HG02885 (cell line): ENCODE data around the gene NSG1.
"Not testable (repeated sequence)": the region's sequence is repeated elsewhere in the genome, so short reads cannot be mapped to it uniquely, and the experiment has no call there.

ENCODE experiments used
- ATAC-seq: cut with Tn5 transposase; IDR thresholded peaks from one replicate; pipeline ENCODE4 v1.9.1; 2021; ENCODE audit warnings: mild to moderate bottlenecking; ENCODE audit not compliant: unreplicated experiment, poor library complexity

Gene NSG1

DNA sequence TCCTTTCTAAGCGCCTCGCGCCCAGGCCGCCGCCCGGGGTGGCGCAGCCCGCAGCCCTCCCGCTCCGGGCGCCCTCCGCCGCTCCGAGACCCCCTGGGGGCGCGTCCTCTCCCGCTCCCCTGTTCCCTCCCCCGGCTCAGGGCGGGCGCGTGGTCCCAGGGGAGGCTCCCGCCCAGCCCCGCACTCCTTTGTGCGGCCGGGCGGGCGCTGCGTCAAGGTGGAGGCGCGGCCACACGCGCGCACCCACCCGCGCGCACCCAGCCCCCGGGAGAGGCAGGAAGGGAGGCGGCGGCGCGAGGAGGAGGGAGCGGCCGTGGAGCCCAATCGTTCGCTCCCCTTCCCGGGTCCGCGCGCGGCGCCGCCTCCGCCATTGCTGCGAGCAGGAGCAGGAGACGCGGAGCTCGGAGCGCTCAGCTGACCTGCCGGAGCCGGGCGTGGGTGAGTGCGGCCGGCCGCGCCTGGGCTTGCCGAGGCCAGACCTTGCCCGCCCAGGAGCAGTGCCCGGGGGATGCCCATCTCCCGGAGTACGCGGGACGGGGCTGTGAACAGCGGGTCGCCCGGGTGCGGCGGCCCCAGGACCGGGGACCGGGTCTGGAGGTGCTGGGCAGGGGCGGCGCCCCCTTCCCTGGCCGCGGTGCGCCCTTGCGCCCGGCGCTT lies at the start of gene NSG1:
Gene NSG1, plus strand, starts transcription at position 367 of the 657 bp plus-strand sequence. CDS start 528 bp downstream, outside the sequence.
- ATAC-seq, result no peak

DNA sequence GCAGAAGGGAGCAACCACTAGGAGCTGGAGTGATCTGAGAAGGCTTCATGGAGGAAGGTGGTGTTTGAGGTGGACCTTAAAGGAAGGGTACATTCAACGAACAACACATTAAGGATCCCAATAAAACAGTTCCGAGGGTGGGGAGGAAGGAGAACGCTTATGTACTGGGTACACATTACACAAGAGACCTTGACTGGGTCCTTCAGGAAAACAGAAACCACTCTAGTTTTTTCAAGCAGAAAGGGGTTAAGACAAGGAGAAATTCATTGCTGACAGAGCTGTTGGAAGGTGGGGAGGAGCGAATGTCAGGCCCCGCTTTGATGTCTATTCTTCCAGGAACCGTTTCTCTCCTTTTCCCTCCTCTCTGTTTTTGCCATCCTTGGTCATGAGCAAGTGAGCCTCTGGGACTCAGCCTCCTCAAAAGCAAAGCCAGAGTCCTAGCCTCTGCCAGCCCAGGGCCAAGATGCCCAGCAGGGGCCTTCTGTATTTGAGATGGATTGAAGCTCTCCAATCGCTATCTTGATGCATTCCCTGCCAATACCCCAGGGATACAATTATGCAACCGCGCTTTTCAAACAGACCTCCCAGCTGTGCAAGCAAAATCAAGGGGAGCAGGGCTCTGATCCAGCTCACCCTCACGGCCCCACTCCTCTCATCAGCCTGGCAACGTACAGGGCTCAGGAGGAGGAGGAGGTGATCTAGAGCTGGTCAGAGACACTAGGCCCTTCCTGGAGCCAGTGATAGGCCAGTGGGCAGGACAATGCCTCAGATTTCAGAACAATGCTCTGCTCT lies 48.5 kb upstream of the NSG1 start:
- ATAC-seq, result no peak

DNA sequence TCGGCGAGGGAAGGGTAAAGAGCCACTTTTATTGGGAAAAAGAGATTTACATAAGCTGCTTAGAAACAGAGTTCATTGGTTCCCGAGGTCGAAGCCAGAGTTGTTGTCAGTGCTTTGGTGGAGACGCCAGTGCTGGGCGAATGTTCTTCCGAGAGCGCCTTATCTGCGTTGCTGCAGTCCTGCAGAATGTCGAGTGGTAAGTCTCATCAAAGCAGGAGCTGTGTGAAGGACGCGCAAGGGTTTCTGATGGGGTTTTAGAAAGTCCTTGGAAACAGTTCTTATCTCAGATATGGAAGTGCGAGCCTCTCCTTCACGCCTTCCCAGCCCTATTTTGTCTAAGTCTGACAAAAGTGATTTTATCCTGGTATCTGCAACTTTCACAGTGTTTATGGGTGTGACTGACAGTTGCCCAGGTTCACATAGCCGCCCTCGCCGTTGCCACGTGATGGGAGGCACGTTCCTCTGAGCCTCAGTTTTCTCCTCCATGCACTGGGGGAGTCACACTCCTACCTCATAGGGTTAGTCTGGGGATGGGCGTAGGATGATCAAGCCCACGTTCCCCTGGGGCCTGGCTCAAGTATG lies 47.3 kb upstream of the NSG1 start:
- ATAC-seq, result no peak

GRCh38 chr4:4341861-4342650 lies 44.8 kb upstream of the NSG1 start:
- no peak for ATAC-seq

DNA sequence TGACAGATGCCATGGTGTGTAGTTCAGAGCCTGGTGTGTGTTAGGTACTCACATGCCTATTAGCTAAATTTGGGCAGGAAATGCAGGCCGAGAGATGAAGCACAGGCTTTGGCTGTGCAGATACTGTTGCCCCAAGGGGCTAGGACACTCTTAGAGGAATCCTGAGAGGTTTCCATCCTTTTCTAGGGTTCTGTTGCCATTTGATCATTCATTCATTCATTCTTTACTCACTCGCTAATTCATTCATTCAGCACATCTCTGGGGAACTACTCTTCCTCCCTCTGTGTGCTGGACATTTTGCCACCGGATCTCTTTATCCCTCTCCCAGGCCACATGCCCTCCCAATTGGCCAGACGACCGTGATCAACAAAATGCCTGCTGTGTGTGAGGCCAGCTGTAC lies 43.9 kb upstream of the NSG1 start:
- ATAC-seq, result no peak

DNA sequence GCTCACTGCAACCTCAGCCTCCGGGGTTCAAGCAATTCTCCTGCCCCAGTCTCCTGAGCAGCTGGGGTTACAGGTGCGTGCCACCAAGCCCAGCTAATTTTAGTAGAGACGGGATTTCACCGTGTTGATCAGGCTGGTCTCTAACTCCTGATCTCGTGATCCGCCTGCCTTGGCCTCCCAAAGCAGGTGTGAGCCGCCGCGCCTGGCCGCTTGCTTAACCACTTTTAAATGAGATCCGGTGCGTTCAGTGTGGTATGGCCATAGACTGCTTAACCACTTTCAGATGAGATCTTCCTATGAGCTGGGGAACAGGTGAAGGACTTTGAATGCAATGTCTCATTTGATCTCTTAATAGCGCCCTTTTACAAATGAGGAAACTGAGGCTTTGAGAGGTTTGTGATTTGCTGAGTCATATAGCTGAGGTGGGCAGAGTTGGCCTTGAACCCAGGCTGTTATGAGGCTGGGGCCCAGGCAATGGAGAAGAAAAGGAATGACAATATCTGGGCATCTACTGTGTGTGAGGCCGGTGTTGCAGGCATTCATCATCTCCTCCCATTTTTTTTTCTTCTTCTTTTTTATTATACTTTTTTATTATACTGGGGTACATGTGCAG lies 41.9 kb upstream of the NSG1 start:
- peak; percentile 93 for ATAC-seq

DNA sequence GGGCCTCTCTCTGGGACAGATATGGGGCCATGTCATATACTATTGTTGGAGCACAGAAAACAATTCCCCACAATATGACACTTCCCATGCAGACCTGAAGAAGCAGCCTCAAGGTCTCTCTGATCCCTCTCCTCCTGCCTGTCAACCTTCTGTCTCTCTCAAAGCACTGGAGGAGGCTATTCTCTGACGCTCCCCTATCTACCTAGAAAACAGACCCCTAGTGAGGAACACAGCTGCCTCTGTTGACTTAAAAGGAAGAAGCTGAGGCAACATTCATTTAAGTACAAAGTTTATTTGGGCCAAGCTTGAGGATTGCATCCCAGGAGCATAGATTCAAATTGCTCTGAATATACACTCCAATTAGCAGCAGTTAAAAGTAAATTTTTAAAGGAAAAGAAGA lies 39.3 kb upstream of the NSG1 start:
- no peak for ATAC-seq

DNA sequence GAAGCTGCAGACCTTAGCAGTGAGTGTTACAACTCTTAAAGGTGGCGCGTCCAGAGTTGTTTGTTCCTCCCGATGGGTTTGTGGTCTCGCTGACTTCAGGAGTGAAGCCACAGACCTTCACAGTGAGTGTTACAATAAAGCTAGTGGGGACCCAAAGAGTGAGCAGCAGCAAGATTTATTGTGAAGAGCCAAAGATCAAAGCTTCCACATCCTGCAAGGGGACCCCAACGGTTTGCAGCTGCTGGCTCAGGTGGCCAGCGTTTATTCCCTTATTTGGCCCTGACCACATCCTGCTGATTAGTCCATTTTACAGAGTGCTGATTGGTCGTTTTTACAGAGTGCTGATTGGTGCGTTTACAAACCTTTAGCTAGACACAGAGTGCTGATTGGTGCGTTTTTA lies 38.3 kb upstream of the NSG1 start:
- ATAC-seq, result not testable (repeated sequence)

DNA sequence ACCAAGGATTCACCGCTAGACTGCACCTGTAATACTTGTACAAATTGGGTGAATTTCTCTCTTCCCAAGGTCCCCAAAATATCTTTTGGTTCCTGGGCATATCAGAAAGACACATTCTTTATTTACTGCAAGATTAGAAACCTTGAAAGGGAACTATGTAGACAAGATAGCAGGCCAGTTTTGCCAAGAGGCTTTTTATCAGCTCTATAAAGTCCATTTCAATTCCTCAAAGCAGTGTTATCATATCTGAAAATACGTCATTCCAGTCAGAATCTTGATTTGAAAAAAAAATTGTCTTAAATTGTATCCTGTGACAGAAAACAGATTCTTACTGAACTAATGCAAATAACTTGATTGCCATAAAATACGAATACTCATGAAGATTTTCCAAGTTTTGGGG lies 37.0 kb upstream of the NSG1 start:
- no peak for ATAC-seq

- ATAC-seq, result no peak
These were observed 36.0 kb upstream of the NSG1 start for GRCh38 chr4:4350909-4351308.

DNA sequence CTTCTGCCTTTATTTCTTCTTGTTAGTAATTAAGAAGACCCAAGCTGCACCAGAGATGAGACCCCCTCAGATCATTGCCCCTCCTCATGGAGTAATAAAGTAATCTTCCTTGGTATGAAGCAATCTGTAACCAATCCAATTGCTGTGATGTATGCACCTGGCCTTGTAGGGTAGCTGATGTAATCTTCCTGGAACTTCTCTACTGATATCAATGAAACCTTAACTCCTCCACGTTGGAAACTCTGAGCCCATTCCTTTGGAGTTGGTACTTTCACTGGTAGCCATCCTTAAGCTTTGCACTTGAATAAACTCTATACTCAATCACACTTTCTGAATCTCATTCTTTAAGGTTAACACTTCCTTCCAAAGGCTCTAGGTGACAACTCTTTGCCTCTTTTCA lies 31.6 kb upstream of the NSG1 start:
- ATAC-seq, result no peak

GRCh38 chr4:4356106-4357041 lies 30.5 kb upstream of the NSG1 start:
- no peak for ATAC-seq

DNA sequence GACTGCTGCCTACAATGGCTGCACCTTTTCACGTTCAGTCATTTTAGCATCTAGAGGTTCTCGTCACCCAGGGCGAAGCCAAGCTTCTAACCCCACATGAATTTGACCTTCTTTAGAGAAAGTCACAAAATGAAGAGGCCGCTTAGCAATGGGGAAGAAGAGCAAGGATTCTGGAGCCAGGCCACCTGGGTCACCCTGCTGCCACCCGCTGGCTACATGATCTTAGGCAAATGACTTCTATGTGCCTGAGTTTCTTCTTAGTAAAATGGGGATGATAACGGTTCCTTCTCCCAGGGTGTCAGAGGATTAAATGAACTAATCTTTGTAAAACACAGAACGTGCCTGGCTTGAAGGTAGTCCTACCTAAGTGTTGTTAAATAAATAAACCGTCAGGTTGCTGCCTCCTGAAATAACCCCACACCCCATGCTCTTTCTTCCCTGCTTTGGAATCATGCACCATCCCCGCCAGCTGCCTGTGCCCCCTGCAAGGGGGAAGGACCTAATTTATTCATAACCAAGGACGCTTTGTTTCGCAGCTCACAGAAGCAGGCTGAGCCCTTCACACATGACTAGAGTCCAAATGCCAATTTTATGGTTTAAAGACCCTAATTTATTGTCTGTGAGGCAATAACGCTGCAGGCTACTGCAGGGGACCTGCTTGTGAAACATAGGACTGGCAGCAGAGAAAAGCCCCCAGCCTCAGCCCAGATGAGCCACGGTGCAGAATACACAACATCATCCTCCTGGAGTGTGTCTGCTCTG lies 28.6 kb upstream of the NSG1 start:
- ATAC-seq, result no peak

DNA sequence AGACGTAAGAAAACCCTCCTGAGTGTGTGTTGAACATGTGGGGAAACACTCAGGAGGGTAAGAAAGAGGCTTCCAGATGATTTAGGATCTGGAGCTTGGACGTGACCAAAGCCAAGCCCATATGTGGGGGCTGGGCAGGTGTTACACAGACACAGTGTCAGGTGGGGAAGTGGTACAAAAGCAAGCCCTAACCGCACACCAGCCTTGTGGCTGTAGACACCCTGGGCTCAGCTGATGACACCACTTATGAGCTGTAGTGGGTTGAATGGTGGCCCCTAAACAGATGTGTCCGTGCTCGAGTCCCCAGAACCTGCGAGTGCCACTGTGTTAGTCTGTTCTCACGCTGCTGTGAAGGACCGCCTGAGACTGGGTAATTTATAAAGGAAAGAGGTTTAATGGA lies 25.0 kb upstream of the NSG1 start:
- ATAC-seq, result no peak

GRCh38 chr4:4362991-4363697 lies 23.8 kb upstream of the NSG1 start:
- no peak for ATAC-seq

GRCh38 chr4:4364061-4364460 lies 22.8 kb upstream of the NSG1 start:
- no peak for ATAC-seq

- no peak for ATAC-seq
These were observed 22.3 kb upstream of the NSG1 start for GRCh38 chr4:4364486-4365208.
